ENCODE results near the gene LRBA. TPM values are rescaled to one million over a fixed set of nuclear protein-coding genes. Genes with fewer than 3 reads are reported as not detected.

Gene LRBA
- total and polyA plus RNA-seq, 9 of the 15 experiments (the other 6 are each of a cell fraction or from before 2014, with no cell fraction given), result 24.2 to 88.7 (median 59.7) TPM

- intact Hi-C loops (cut with micrococcal nuclease), result no loop called here
- Histone ChIP-seq H3K79me2 (ENCODE audit: control insufficient read depth, insufficient read depth, low read length) (no peaks in the 10 kb centered on the region), H3K36me3 (ENCODE audit: control insufficient read depth, insufficient read depth, low read length) (peaks cover 22% of the 10 kb centered on the region), H4K20me1 (replicated peaks; ENCODE audit: control insufficient read depth, insufficient read depth, low read length) (no peaks in the 10 kb centered on the region), H3K27me3 (ENCODE audit: control insufficient read depth in 2 of 2, insufficient read depth in 2 of 2, low read length in 2 of 2) (no peaks in the 10 kb centered on the region), H3K9ac (ENCODE audit: insufficient read depth in 1 of 2, low read depth in 2 of 2, low read length in 2 of 2) (no peak overlapping the region), H3K4me2 (ENCODE audit: insufficient read depth, low read length) (no peak overlapping the region), H3K4me3 (no peak overlapping the region), H2AFZ (ENCODE audit: low read depth, low read length) (no peak overlapping the region), H3K9me3 (replicated peaks; ENCODE audit: control insufficient read depth, insufficient read depth, low read depth, low read length) (no peaks in the 10 kb centered on the region), H3K27ac (ENCODE audit: extremely low read depth, low read depth, low read length) (no peak overlapping the region), H3K9me1 (ENCODE audit: control insufficient read depth, insufficient read depth, low read length) (no peaks in the 10 kb centered on the region), H3K4me1 (replicated peaks in 1 of 2; ENCODE audit: control insufficient read depth in 2 of 2, insufficient read depth in 2 of 2, low read length in 2 of 2) (no peaks in the 10 kb centered on the region)
- in situ Hi-C loops (cut with MboI), result no loop called here
- peak; percentile 15 for FAIRE-seq
- WGBS (ENCODE audit: insufficient coverage, low coverage, missing lambda C conversion rate), result 64% methylated on average over 6 of the region's 6 CpGs
- no peak for TF ChIP-seq GABPB1 (CRISPR knock-in tag; IDR thresholded peaks at IDR 0.05)
- no peak for TF ChIP-seq NKRF (IDR thresholded peaks at IDR 0.05; ENCODE audit: borderline replicate concordance)
- TF ChIP-seq SIX5 (IDR thresholded peaks at IDR 0.05; ENCODE audit: borderline replicate concordance in 1 of 2, insufficient read depth in 1 of 2, low read depth in 1 of 2, low read length in 2 of 2), result no peak
- TF ChIP-seq SMAD2 (IDR thresholded peaks at IDR 0.05; ENCODE audit: low read depth, low read length), result no peak
- CTCF ChIA-PET (ENCODE audit: low intra/inter-chr PET ratio), result no interaction called here
- POLR2A ChIA-PET, result no interaction called here
- no peak for DNase-seq (ENCODE audit: extremely low read depth in 1 of 4, low spot score in 3 of 4)
- no peak for ATAC-seq
- BruUV-seq (replicated peaks), result no TSS peak
Measured at GRCh38 chr4:150286656-150287055, 728.4 kb downstream of the LRBA start.

GRCh38 chr4:150283689-150284088, 731.4 kb downstream of the LRBA start:
- H4K20me1 ChIP-seq (replicated peaks; ENCODE audit: control insufficient read depth, insufficient read depth, low read length), result no peaks in the 10 kb centered on the region
- ChIA-PET CTCF (ENCODE audit: low intra/inter-chr PET ratio) (no interaction called here), POLR2A (no interaction called here)
- 26% methylated on average over 1 of the region's 1 CpG for WGBS (ENCODE audit: insufficient coverage, low coverage, missing lambda C conversion rate)
- H3K27ac ChIP-seq (ENCODE audit: extremely low read depth, low read depth, low read length), result no peak overlapping the region
- ATAC-seq, result no peak
- H3K4me3 ChIP-seq, result no peak overlapping the region
- no TSS peak for BruUV-seq (replicated peaks)
- H2AFZ ChIP-seq (ENCODE audit: low read depth, low read length), result no peak overlapping the region
- H3K4me2 ChIP-seq (ENCODE audit: insufficient read depth, low read length), result no peak overlapping the region
- H3K27me3 ChIP-seq (ENCODE audit: control insufficient read depth in 2 of 2, insufficient read depth in 2 of 2, low read length in 2 of 2), result no peaks in the 10 kb centered on the region
- intact Hi-C loops (cut with micrococcal nuclease), result no loop called here
- DNase-seq (ENCODE audit: extremely low read depth in 1 of 4, low spot score in 3 of 4), result no peak
- no peaks in the 10 kb centered on the region for H3K4me1 ChIP-seq (replicated peaks in 1 of 2; ENCODE audit: control insufficient read depth in 2 of 2, insufficient read depth in 2 of 2, low read length in 2 of 2)
- H3K9me3 ChIP-seq (replicated peaks; ENCODE audit: control insufficient read depth, insufficient read depth, low read depth, low read length), result no peaks in the 10 kb centered on the region
- peak; percentile 35 for FAIRE-seq
- in situ Hi-C loops (cut with MboI), result no loop called here
- no peaks in the 10 kb centered on the region for H3K79me2 ChIP-seq (ENCODE audit: control insufficient read depth, insufficient read depth, low read length)
- H3K9me1 ChIP-seq (ENCODE audit: control insufficient read depth, insufficient read depth, low read length), result no peaks in the 10 kb centered on the region
- H3K9ac ChIP-seq (ENCODE audit: insufficient read depth in 1 of 2, low read depth in 2 of 2, low read length in 2 of 2), result no peak overlapping the region
- H3K36me3 ChIP-seq (ENCODE audit: control insufficient read depth, insufficient read depth, low read length), result peaks cover 29% of the 10 kb centered on the region
- TF ChIP-seq NFXL1 (CRISPR knock-in tag; IDR thresholded peaks at IDR 0.05) (no peak), GTF2E2 (tag; IDR thresholded peaks at IDR 0.05) (no peak), RFX7 (CRISPR knock-in tag; IDR thresholded peaks at IDR 0.05) (no peak), ZKSCAN3 (CRISPR knock-in tag; IDR thresholded peaks at IDR 0.05) (no peak), LEF1 (IDR thresholded peaks at IDR 0.05) (no peak), CSDE1 (IDR thresholded peaks at IDR 0.05) (no peak), GABPB2 (CRISPR knock-in tag; conservative IDR thresholded peaks at IDR 0.05) (no peak)

Measured in K562 (cell line).